Kidney glomerular epithelial cell (primary cell): ENCODE results near the gene UGT8.
"Not testable (repeated sequence)": the region's sequence is repeated elsewhere in the genome, so short reads cannot be mapped to it uniquely, and the experiment has no call there.

ENCODE experiments used
- DNase-seq: peaks from one replicate; lab custom pipeline; 2025; lab: John Stamatoyannopoulos, UW

UGT8 gene

DNA sequence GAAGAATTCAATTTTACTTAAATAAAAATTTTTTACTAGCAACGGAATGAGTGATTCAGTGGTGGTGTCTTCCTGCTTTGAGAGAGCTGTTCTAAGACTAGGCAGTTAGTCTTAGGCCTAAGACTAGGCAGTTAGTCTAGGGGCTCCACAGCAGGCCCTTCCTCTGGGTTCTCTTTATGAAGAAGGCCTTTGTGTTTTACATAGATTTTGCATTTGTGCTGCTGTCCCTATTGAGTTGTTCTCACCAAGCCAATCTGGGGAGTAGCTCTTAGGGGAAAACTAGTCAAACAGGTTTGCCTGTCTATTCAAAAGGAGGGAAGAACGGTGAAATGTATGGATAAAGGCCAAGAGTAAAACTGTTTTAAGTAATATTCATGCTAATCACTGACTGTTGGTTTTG lies 7.6 kb downstream of the UGT8 start:
- no peak for DNase-seq

DNA sequence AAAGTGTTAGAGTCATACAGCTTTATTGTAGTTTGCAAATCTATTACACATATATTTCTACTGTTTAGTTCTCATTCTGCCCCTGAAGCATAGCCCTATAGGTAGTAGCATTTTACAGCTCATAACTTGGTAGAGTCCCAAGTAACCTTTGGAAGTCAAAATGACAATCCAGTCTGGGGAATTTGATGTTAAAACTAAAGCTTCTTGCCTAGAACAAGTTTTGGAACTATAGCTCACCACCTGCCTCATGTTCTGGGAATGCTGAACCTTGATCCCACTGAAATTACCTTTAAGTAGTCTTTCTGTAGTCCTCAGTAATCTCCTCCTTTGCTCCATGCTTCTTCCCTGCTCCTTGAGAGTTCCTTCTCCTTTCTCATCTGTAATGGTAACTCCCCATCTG lies 8.4 kb downstream of the UGT8 start:
- DNase-seq: no peak

DNA sequence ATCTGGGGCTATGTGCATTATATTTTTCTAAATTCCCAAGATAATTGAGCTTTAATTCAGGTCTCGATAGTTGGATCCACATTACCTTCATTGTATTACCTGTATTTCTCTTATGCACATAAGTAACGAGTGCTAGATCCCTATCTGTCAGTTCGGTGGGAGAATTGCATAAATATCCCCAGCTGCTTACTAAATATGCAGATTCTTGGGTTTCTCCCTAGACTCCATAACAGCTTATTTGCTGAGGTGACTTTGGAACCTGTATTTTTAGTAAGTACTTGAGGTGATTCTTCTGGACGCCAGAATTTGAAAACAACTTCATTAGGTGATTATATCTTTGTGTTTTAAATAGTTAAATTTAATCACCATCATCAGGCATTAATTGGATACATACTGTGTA lies 15.0 kb downstream of the UGT8 start:
- no peak for DNase-seq

DNA sequence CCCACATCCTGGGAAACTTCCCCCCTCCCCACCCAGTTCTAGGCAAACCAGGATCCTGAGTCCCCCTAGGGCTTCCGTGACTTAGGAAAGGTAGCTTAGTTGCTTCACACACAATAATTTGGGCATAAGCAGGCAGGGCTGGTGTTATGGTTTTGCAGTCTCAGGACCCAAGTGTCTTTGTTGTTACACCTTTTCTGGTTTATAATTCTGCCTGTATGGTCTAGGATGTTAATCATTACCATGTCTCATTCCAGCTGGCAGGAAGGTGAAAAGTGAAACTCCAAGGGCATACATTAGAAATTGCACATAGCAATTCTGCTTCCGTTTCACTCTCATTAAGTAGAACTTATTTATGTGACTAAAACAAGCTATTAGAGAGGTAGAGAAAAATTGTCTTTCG lies 16.8 kb downstream of the UGT8 start:
- peak; percentile 56 for DNase-seq

DNA sequence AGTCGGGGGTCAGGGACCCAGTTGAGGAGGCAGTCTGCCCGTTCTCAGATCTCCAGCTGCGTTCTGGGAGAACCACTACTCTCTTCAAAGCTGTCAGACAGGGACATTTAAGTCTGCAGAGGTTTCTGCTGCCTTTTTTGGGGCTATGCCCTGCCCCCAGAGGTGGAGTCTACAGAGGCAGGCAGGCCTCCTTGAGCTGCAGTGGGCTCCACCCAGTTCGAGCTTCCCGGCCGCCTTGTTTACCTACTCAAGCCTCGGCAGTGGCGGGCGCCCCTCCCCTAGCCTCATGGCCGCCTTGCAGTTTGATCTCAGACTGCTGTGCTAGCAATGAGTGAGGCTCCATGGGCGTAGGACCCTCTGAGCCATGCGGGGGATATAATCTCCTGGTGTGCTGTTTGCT lies 17.4 kb downstream of the UGT8 start:
- DNase-seq: not testable (repeated sequence)

DNA sequence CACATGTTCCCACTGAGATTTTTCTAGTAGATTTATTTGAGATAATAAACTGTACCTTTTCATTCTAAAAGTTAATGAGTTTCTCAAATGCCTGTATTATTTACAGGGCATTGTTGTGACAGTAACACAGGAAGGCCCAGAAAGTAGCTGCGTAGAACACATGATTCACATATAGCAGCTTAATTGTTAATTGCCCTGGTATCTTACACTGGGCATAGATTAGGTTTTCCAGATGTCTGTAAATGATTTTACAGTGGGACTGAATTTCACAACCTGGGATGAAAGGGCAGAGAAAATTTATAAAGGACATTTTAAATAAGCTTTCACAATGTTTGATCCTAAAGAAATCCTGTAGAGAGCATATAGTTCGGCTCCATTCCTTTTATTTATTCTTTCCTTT lies 27.6 kb downstream of the UGT8 start:
- no peak for DNase-seq

DNA sequence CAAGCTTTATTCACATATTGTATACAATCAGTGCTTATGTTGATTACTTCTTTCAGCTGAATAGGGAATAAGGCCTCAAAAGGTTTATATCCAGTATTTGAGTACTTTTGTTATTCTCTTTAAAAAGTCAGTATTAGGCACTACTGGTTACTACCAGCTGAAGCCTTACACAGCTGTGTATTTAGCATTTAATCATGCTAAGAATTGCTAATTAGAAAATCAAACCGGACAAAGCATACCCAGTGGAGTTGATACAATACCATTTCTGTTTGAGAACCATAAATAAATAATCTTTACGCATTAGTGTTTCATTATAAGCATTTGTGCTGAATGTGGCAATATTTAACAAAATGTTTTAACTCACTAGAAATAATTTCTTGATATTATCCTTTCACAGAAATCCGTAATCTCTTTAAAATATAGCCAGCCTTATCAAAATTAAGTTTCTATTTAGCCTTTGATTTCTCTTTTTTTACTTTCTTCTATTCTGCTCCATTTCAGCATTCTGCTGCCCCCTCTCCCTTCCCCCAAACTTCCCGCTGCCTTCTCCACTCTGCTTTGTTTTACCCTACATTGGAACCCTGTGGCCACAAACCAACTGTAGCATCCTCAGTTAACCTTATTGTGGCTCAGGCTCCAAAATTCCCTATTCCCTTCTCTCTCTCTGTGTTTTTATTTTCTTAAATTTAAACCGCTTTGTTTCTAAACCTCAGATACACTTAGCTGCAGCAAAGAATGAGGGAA lies 37.8 kb downstream of the UGT8 start:
- DNase-seq: no peak

DNA sequence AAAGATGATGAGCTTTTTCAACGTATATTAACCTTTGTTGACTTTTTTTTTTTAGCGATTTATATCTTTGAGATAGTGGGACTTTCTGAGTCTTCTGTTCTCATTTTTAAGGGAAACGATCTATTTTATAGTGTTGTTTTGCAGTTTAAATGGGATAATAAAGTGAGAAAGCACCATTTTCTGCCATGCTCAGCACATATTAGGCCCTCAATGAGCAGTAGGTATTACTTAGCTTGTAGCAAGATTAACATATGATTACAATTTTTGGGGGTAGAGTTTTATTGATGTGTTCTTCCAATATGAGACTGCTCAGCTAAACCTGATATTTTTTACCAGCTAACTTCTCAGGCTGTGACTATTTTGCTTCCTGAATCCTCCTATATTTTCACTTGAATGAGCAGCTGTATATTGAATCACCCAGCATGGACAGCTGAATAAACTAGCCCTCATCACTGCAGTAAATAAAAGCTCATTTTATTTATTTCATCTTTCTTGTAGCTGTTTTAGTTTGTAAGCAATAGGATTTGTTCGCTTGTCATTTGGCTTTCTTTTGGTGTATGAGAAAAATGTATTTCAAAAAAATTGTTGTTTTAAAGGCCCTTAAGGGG lies 43.7 kb downstream of the UGT8 start:
- no peak for DNase-seq

DNA sequence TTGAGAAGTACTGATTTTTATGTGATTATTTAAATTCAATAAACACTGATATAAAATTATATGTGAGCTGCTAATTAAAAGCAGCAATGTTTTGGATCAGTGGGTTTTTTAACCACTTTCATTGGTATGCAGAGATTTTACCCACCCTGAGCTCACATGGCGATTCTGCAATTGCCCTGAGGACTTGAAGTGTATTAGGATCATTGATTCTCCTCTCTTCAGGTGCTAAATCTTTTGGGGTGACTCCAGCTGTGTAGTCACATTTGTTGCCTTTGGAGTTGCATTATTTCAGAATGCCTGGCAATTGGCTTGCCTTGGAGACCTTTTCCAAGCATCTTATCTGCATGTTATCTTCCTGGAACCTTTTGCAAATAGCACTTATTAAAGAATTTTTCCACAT lies 51.3 kb downstream of the UGT8 start:
- no peak for DNase-seq

DNA sequence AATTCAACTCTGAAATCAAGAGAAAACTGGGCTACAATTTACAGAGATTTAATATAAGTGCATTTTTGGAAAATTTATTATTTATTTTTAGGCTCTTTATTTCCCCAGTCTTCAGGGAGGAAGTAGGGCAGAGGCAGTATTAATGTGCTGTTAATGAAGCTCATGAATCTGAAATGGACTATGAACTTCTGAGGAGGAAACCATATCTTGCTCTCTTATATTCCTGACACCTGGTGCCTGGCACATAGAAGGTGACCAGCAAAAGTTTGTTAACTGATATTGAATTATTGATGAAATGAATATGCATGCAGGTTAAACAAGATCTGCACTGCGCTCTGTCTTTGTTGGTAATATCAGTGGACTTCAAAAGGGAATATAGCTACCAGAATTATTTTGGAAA lies 55.1 kb downstream of the UGT8 start:
- DNase-seq: no peak

DNA sequence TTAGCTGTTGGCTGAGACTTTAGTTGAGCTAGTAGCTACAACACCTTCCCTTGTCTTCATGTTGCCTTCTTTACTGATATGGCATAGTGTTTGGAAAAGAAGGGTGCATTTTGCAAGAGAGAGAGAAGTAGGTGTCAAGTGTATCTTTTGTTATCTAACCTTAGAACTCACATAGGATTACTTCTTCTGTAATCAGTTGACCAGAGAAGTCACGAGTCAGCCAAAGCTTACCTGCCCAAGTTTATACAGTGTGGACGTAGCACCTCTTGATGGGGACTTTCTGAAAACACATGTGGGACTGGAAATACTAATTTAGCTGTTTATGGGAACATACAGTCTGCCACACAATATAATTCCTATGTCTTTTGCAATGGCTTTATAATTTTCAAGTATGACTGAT lies 56.0 kb downstream of the UGT8 start:
- no peak for DNase-seq

DNA sequence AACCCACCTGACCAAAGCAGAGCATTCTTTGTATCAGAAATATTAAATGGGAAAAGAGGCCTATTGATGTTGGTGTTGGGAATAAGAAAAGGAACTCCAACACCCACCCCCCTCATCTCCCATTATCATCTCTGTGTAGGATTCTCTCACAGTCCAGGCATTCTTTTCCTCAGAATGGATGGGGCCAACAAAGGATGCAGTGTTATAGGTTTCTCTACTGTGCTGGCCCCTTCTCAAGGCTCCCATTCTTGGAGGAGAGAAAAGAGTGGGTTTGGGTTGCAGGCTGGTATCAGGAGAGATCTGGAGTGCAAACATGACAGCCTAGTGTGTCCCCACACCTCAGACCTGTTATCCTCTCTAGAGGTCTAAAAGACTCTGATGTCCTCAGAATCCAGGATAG lies 59.6 kb downstream of the UGT8 start:
- DNase-seq: no peak

DNA sequence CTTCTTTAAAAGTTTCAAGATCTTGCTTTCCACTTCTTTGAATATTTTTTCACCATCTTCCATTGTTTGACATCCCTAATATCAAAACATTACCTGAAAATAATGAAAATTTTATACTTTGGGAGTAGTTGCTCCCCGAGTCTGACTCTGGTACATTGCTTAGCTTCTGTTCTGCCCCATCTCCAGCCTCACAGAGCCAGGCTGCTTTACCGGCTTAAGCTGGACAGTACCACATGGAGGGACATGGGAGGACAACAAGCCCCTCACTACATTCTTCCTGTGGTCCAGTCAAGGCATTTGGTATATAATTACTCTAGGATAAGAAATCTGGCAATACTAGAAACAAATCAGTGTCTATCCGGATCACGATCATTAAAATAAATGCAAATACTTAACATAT lies 60.2 kb downstream of the UGT8 start:
- no peak for DNase-seq

DNA sequence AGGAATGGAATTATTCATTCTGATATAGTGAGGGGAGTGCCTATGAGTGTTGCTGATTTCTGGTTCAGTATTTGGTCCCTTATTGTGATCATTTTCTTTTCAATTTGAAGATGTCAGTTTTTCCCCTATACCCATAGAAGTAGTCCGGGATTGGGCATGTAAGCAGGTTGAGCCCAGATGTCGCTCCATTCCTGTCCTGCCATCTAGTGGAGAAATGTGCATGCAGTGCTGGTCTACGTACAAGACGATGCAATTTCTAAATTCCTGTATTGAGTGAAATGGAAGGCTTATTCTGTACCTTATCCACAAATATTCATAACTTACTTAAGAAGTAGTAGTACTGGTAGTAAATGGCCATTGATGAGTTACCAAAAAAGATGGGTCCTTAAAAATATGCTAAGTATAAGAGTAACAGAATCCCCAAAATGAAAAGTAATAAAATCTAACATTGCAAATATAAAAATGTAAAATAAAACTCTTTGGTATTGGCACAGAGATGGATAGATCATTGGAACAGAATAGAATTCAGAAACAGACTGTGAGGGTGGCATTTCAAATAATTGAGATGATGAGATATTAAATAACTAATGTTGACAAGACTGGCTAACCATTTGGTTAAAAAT lies 60.9 kb downstream of the UGT8 start:
- DNase-seq: peak; percentile 75

DNA sequence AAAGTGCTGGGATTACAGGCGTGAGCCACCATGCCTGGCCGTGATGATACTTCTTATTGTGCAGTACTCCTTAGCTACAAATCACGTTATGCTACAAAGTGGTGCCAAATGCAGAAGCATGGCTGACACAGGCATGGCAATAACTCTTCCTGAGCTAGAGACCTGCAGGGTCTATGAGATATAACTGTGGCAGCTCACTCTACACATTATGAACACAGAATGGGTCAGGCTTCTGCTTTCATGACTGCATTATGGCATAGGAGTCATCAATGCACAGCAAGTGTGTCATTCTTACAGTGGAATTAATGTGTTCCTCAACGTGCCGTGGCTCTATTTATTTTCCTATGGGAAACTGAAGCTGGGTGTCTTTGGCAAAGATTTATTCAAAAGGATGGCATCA lies 64.5 kb downstream of the UGT8 start:
- no peak for DNase-seq

DNA sequence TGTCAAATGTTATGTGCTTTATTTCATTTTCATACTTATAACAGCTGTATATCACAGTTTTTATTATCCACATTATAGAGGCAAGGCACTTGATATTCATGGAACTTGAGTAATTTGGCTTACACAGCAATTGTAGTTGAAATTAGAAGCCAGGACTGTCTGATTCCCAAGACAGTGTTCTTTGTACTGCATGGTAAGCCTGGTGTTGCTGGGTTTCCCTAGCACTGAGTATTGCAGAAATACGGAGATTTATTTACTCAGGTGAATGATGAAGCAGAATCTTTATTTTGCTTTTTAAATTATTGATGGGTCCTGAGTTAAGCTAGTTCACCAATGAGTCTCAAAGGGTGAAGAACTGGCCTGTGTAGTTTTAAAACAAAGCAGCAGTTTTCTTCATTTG lies 70.0 kb downstream of the UGT8 start:
- DNase-seq: no peak

DNA sequence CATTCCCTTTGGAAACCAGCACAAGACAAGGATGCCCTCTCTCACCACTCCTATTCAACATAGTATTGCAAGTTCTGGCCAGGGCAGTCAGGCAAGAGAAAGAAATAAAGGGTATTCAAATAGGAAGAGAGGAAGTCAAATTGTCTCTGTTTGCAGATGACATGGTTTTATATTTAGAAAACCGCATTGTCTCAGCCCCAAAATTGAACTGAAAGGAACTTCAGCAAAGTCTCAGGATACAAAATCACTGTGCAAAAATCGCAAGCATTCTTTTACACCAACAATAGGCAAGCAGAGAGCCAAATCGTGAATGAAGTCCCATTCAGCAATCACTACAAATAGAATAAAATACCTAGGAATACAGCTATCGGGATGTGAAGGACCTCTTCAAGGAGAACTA lies 72.1 kb downstream of the UGT8 start:
- DNase-seq: not testable (repeated sequence)

DNA sequence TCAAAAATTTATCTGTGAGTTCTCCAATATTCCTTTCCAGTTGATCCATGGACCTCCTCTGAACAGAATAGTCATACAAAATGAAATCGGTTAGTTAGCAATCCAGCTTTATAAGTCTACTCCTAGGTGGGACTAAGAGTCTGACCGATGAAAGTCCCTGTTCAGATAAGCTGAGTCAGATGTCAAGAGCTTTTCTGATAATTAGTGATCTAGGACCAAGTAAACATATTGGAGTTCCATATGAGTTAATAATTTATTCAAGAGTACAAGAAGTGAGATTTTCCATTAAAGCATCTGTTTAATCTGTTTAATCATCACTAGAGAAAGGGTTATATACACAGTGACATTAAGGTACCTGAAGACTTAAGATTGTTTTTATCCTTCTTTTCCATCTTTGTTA lies 74.7 kb downstream of the UGT8 start:
- peak; percentile 43 for DNase-seq

DNA sequence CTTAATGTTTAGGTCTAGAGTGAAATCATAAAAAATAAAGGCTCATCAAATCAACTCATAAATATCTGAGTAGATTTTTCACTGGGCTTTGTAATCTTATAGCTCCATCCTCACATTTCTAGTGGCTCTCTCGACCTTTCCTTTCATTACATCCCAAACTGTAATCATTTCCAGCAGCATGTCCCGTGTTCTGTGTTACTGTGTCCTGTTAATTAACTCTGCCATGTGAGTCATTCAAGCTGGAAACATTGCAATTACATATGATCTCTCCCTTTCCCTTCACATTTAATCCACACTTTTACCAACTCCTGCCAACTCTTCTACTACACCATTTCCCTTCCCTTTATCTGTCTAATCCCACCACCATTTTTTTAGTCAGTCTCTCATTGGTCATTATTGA lies 75.5 kb downstream of the UGT8 start:
- no peak for DNase-seq

DNA sequence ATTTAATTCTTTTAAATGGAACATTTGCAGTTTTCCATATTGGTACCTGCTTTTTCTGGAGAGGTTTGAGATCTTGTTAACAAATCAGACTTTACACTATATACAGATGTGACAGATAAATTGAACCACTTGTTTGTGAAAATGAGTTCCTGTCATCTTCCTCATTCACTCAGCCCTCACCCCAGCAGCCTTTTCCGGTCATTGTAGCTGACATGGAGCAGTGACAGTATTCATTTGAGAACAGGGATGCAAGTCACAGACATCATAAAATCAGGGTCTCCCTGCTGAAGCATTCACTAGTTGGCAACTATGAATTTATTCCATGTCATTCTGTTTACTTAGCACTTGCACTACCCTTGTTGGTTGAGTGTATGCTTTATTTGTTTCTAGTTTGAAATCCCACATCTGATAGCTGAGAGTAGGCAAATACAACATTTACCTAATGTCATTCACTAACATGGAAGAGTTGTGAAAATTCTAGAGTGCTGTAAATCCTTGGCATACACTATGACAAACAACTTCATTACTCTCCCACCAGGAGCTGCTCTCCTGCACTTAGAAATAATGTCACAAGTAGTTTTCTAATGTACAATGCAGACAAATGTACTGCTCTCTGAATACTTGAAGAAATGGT lies 78.9 kb downstream of the UGT8 start:
- DNase-seq: no peak

DNA sequence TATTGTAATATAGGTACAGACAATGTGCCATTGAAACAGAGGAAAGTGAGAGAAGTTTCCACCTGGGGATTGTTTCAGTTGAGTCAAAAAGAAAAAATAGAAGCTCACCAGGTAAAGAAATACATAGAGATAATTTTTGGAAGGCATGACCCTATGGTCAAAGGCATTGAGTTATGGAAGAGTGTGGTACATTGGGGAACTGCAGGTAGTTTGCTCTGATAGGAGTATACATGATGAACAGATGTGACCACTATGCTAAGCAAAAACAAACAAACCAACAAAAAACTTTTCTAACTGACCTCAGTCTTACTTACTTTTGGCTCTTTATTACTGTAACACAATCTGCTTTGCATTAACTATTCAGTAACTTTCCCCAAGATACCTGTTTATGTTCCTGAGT lies 85.9 kb downstream of the UGT8 start:
- no peak for DNase-seq

DNA sequence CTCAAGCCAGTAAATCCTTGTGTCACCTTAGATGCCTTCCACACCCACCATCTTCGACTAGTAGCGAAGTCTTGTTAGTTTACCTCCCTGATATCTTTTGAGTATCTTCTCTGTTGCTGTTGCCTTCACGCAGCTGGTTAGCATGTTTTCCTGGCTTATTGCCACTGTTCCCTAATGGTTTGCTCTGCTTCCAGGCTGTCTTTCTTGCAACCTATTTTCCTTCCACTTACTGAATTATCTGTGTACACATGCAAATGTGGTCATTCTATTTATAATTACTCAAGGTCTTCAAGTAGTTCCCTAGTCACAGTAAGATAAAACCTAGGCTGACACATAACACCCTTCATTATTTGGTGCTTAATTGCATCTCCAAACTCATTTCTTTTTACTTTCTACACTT lies 89.5 kb downstream of the UGT8 start:
- no peak for DNase-seq

DNA sequence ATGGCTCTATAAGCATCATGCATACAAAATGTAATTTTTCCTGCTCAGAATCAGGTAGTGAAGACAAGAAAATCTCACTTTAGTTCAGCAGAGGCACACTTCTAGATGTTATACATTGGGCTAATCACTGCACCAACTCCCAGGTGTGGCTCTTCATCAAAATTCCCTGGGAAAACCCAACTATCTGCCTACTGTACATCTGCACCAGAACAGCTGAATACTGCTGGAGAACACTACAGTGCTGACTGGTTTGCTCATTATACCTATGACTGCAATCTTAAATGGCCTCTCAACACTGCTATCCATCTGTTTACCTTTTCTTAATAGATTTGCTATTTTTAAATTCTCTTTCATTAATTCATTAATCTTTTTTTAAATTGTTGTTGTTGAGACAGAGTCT lies 92.0 kb downstream of the UGT8 start:
- no peak for DNase-seq
